H9 (cell line): ENCODE results near the gene TMEM63A. TPM values are rescaled to one million over a fixed set of nuclear protein-coding genes. Genes with fewer than 3 reads are reported as not detected.

Experiments used
- DNase-seq: peaks from one replicate; pipeline ENCODE4 v3.0.0-alpha.2; 2017
- H2AFZ ChIP-seq: one replicate; pipeline ENCODE4 v1.6.1; 2013; ENCODE audit warnings: mild to moderate bottlenecking, low read length, control low read depth, moderate library complexity
- H2AK5ac ChIP-seq: 2 replicates; pipeline ENCODE4 v1.6.1; 2013; ENCODE audit warnings: low read length, control low read depth, mixed read lengths; ENCODE audit not compliant: insufficient read length
- H2BK120ac ChIP-seq: one replicate; pipeline ENCODE4 v1.6.1; 2013; ENCODE audit warnings: low read depth, mild to moderate bottlenecking, low read length, control low read depth, inconsistent platforms; ENCODE audit not compliant: poor library complexity, severe bottlenecking
- H2BK12ac ChIP-seq: 2 replicates; pipeline ENCODE4 v1.6.1; 2013; ENCODE audit warnings: low read length, control low read depth, mixed read lengths, low read depth; ENCODE audit not compliant: insufficient read length
- H2BK15ac ChIP-seq: 2 replicates; pipeline ENCODE4 v1.6.1; 2013; ENCODE audit warnings: low read depth, low read length, control low read depth
- H2BK20ac ChIP-seq: one replicate; pipeline ENCODE4 v1.6.1; 2013; ENCODE audit warnings: low read depth, mild to moderate bottlenecking, low read length, control low read depth, inconsistent platforms; ENCODE audit not compliant: poor library complexity, severe bottlenecking
- H2BK5ac ChIP-seq: 2 replicates; pipeline ENCODE4 v1.6.1; 2013; ENCODE audit warnings: low read length, control low read depth, mixed read lengths; ENCODE audit not compliant: insufficient read length
- H3K14ac ChIP-seq: 2 replicates; pipeline ENCODE4 v1.6.1; 2013; ENCODE audit warnings: low read length, control low read depth; ENCODE audit not compliant: insufficient read depth
- H3K18ac ChIP-seq: 2 replicates; pipeline ENCODE4 v1.6.1; 2013; ENCODE audit warnings: low read depth, mild to moderate bottlenecking, mixed read lengths, low read length, control low read depth; ENCODE audit not compliant: insufficient read length
- H3K23ac ChIP-seq: 2 replicates; pipeline ENCODE4 v1.6.1; 2013; ENCODE audit warnings: low read length, control low read depth, mixed read lengths, low read depth; ENCODE audit not compliant: insufficient read length
- H3K23me2 ChIP-seq: 2 replicates; pipeline ENCODE4 v1.6.1; 2013; ENCODE audit warnings: low read depth, mild to moderate bottlenecking, mixed read lengths, low read length, control low read depth; ENCODE audit not compliant: insufficient read length, poor library complexity, severe bottlenecking
- H3K27ac ChIP-seq: 2 replicates; pipeline ENCODE4 v1.5.1; 2013; ENCODE audit warnings: low read length, control low read depth, mixed read lengths, low read depth; ENCODE audit not compliant: insufficient read length
- H3K27me3 ChIP-seq: 2 replicates; pipeline ENCODE4 v1.6.1; 2013; ENCODE audit warnings: low read length, control low read depth, inconsistent platforms; ENCODE audit not compliant: insufficient read depth
- H3K4ac ChIP-seq: 2 replicates; pipeline ENCODE4 v1.6.1; 2013; ENCODE audit warnings: low read depth, mild to moderate bottlenecking, control low read depth, inconsistent platforms, low read length, moderate library complexity
- H3K4me1 ChIP-seq: 2 replicates; pipeline ENCODE4 v1.6.1; 2013; ENCODE audit warnings: low read length, control low read depth, inconsistent platforms; ENCODE audit not compliant: insufficient read depth
- H3K4me2 ChIP-seq: 2 replicates; pipeline ENCODE4 v1.6.1; 2013; ENCODE audit warnings: low read length, control low read depth, mixed read lengths; ENCODE audit not compliant: insufficient read length, insufficient read depth
- H3K56ac ChIP-seq: 2 replicates; pipeline ENCODE4 v1.6.1; 2013; ENCODE audit warnings: low read depth, mild to moderate bottlenecking, mixed read lengths, low read length, control low read depth; ENCODE audit not compliant: insufficient read length
- H3K79me1 ChIP-seq: 2 replicates; pipeline ENCODE4 v1.6.1; 2013; ENCODE audit warnings: low read depth, mild to moderate bottlenecking, moderate library complexity, low read length, control low read depth, inconsistent platforms; ENCODE audit not compliant: insufficient read depth, poor library complexity, severe bottlenecking
- H3K79me2 ChIP-seq: 2 replicates; pipeline ENCODE4 v1.6.1; 2013; ENCODE audit warnings: low read length, control low read depth, inconsistent platforms; ENCODE audit not compliant: insufficient read depth
- H3K9ac ChIP-seq: 2 replicates; pipeline ENCODE4 v1.6.1; 2013; ENCODE audit warnings: low read length, control low read depth, mixed read lengths; ENCODE audit not compliant: insufficient read length; ENCODE audit errors: extremely low read depth
- H3K9me3 ChIP-seq: one replicate; pipeline ENCODE4 v1.6.1; 2013; ENCODE audit warnings: low read depth, low read length, inconsistent platforms; ENCODE audit not compliant: control insufficient read depth
- H3T11ph ChIP-seq: one replicate; pipeline ENCODE4 v1.6.1; 2013; ENCODE audit warnings: mild to moderate bottlenecking, low read length, control low read depth, inconsistent platforms
- H4K20me1 ChIP-seq: one replicate; pipeline ENCODE4 v1.6.1; 2013; ENCODE audit not compliant: control insufficient read depth, insufficient read length, insufficient read depth
- H4K5ac ChIP-seq: 2 replicates; pipeline ENCODE4 v1.6.1; 2013; ENCODE audit warnings: low read depth, mild to moderate bottlenecking, mixed read lengths, low read length, control low read depth; ENCODE audit not compliant: insufficient read length
- H4K8ac ChIP-seq: replicated peaks from 2 replicates; pipeline ENCODE4 v1.6.1; 2013; ENCODE audit warnings: low read length, control low read depth, mixed read lengths, low read depth; ENCODE audit not compliant: insufficient read length
- H4K91ac ChIP-seq: 2 replicates; pipeline ENCODE4 v1.6.1; 2013; ENCODE audit warnings: low read depth, mild to moderate bottlenecking, moderate library complexity, mixed read lengths, low read length, control low read depth; ENCODE audit not compliant: insufficient read length
- H3K27ac Mint-ChIP-seq, 3 experiments: 2 replicates in 2 of 3; 3 replicates in 1 of 3; pipeline ENCODE4 v1.8.0; 2020 to 2021; ENCODE audit warnings: mixed read lengths in 3 of 3, mild to moderate bottlenecking in 1 of 3, moderate library complexity in 1 of 3
- H3K27me3 Mint-ChIP-seq: 2 replicates; pipeline ENCODE4 v1.8.0; 2021; ENCODE audit warnings: low read depth, mild to moderate bottlenecking, moderate library complexity, mixed read lengths
- H3K36me3 Mint-ChIP-seq, 3 experiments: 2 replicates in 2 of 3; 3 replicates in 1 of 3; pipeline ENCODE4 v1.8.0; 2020 to 2021; ENCODE audit warnings: low read depth in 3 of 3, mixed read lengths in 3 of 3; ENCODE audit not compliant: insufficient read depth in 1 of 3
- H3K4me1 Mint-ChIP-seq, 2 experiments: 2 replicates each; pipeline ENCODE4 v1.8.0; 2020; ENCODE audit warnings: mixed read lengths in 2 of 2
- H3K4me3 Mint-ChIP-seq, 2 experiments: 2 replicates in 1 of 2; 3 replicates in 1 of 2; pipeline ENCODE4 v1.8.0; 2020 to 2021; ENCODE audit warnings: mild to moderate bottlenecking in 2 of 2, mixed read lengths in 2 of 2, moderate library complexity in 1 of 2
- H3K9me3 Mint-ChIP-seq, 2 experiments: 2 replicates in 1 of 2; 3 replicates in 1 of 2; pipeline ENCODE4 v1.8.0; 2020; ENCODE audit warnings: mild to moderate bottlenecking in 2 of 2, mixed read lengths in 2 of 2, moderate library complexity in 1 of 2
- CTCF ChIP-seq: fragments of 200-600 bp; sonication (generic); conservative IDR thresholded peaks from 3 replicates; pipeline ENCODE4 v1.8.0; 2021; ENCODE audit warnings: antibody characterized with exemption, mild to moderate bottlenecking
- WGBS: extraction: QIAGEN DNeasy Blood & Tissue Kit; methylation state at CpG from one replicate; pipeline ENCODE4 v1.1.7; 2013; ENCODE audit warnings: missing lambda C conversion rate, low lambda C conversion rate, mixed read lengths; ENCODE audit not compliant: insufficient read length; ENCODE audit errors: extremely low coverage; 5-methylcytosine and 5-hydroxymethylcytosine counted together
- total RNA-seq: library from RNA; stranded (reverse); gene quantifications from 2 replicates; pipeline ENCODE4 v1.2.1, GENCODE V29; 2021

The TMEM63A gene
- total RNA-seq, 1 experiment from 2014 or later = 75.7 TPM

- peaks cover 0 to 7% (median 0%) of the 10 kb centered on the region in 3 experiments; a peak in 3 of 7 replicates for H3K36me3 Mint-ChIP-seq
- DNase-seq = no peak
- no peaks in the 10 kb centered on the region for H3K9me3 Mint-ChIP-seq
- H3K9ac ChIP-seq = no peak overlapping the region
- WGBS = no CpG with 5 or more reads among the region's 17 CpGs
- no peak overlapping the region for H2AFZ ChIP-seq
- H3K14ac ChIP-seq = peak overlapping the region; percentile 91
- peaks cover under 1% of the 10 kb centered on the region; the same call in 1 of the 2 replicates for H3K79me2 ChIP-seq
- no peak for TF ChIP-seq CTCF
- no peak overlapping the region; the same call in 1 of the 2 replicates for H2BK15ac ChIP-seq
- H2AK5ac ChIP-seq = no peak overlapping the region
- H3K27me3 Mint-ChIP-seq = no peaks in the 10 kb centered on the region
- no peak overlapping the region for H3T11ph ChIP-seq
- peaks cover 38 to 44% of the 10 kb centered on the region in 2 experiments for H3K4me1 Mint-ChIP-seq
- H2BK12ac ChIP-seq = peak overlapping the region; percentile 77
- H3K56ac ChIP-seq = no peak overlapping the region
- no peak overlapping the region for H2BK20ac ChIP-seq
- no peak overlapping the region for H3K27ac ChIP-seq
- H3K9me3 ChIP-seq = no peaks in the 10 kb centered on the region
- no peaks in the 10 kb centered on the region for H4K20me1 ChIP-seq
- peak overlapping the region; percentile 72 for H4K5ac ChIP-seq
- H3K4me1 ChIP-seq = peaks cover 14% of the 10 kb centered on the region
- H4K8ac ChIP-seq = no peak overlapping the region
- H3K18ac ChIP-seq = peak overlapping the region; percentile 92
- no peak overlapping the region; the same call in 1 of the 2 replicates for H3K4ac ChIP-seq
- H4K91ac ChIP-seq = peak overlapping the region; percentile 96
- no peaks in the 10 kb centered on the region for H3K23me2 ChIP-seq
- peak overlapping the region; percentile 41 for H2BK5ac ChIP-seq
- no peak overlapping the region for H3K23ac ChIP-seq
- H3K79me1 ChIP-seq = no peaks in the 10 kb centered on the region
- H3K27me3 ChIP-seq = no peaks in the 10 kb centered on the region
- H3K4me2 ChIP-seq = no peak overlapping the region
- H2BK120ac ChIP-seq = no peak overlapping the region
- H3K4me3 Mint-ChIP-seq = peak overlapping the region in 1 of 2 experiments; percentile 10; a peak in 1 of 5 replicates
- peak overlapping the region; percentile 85 to 94 (median 90); a peak in 5 of 7 replicates for H3K27ac Mint-ChIP-seq
Observed at GRCh38 chr1:225816643-225817538, 65.3 kb downstream of the TMEM63A start.
